Natural killer cell (primary cell): ENCODE results near the gene PPT1. TPM values are rescaled to one million over a fixed set of nuclear protein-coding genes. Genes with fewer than 3 reads are reported as not detected.

Experiments used
- ATAC-seq, 3 donors: fragments of 150-1000 bp in 2 of 3; fragments of 200-7000 bp in 1 of 3; cut with Tn5 transposase; 1 replicate in 1 of 3; 2 replicates in 2 of 3; pipeline ENCODE4 v1.10.0; 2021; ENCODE audit warnings: mild to moderate bottlenecking in 2 of 3, moderate library complexity in 2 of 3
- DNase-seq, 2 donors: peaks; one replicate each; pipeline versions ENCODE4 v3.0.0 to v3.0.0-alpha.2; 2013 to 2021; ENCODE audit warnings: mixed read lengths in 1 of 2
- H3K27ac ChIP-seq: one replicate; pipeline ENCODE4 v1.5.1; 2013; ENCODE audit warnings: mild to moderate bottlenecking, low read length
- H3K27me3 ChIP-seq: one replicate; pipeline ENCODE4 v1.6.1; 2013; ENCODE audit warnings: low read length; ENCODE audit not compliant: control insufficient read depth, insufficient read depth
- H3K36me3 ChIP-seq: one replicate; pipeline ENCODE4 v1.6.1; 2013; ENCODE audit warnings: low read length; ENCODE audit not compliant: control insufficient read depth, insufficient read depth
- H3K4me1 ChIP-seq: one replicate; pipeline ENCODE4 v1.6.1; 2013; ENCODE audit warnings: low read length; ENCODE audit not compliant: control insufficient read depth, insufficient read depth
- H3K4me3 ChIP-seq: one replicate; pipeline ENCODE4 v1.5.1; 2013; ENCODE audit warnings: low read length
- H3K9me3 ChIP-seq: one replicate; pipeline ENCODE4 v1.6.1; 2013; ENCODE audit warnings: low read length; ENCODE audit not compliant: control insufficient read depth, insufficient read depth
- H3K27ac Mint-ChIP-seq, 2 donors: one replicate each; pipeline ENCODE4 v1.8.0; 2022; ENCODE audit warnings: mild to moderate bottlenecking in 2 of 2, mixed read lengths in 2 of 2, moderate library complexity in 1 of 2
- H3K27me3 Mint-ChIP-seq, 2 donors: one replicate each; pipeline ENCODE4 v1.8.0; 2022; ENCODE audit warnings: low read depth in 2 of 2, mixed read lengths in 2 of 2
- H3K36me3 Mint-ChIP-seq: one replicate; pipeline ENCODE4 v1.8.0; 2022; ENCODE audit warnings: mixed read lengths
- H3K4me1 Mint-ChIP-seq, 2 donors: one replicate each; pipeline ENCODE4 v1.8.0; 2022; ENCODE audit warnings: mixed read lengths in 2 of 2
- H3K4me3 Mint-ChIP-seq: one replicate; pipeline ENCODE4 v1.8.0; 2022; ENCODE audit warnings: mild to moderate bottlenecking, moderate library complexity, mixed read lengths
- H3K9me3 Mint-ChIP-seq, 2 donors: one replicate each; pipeline ENCODE4 v1.8.0; 2022; ENCODE audit warnings: mixed read lengths in 2 of 2
- WGBS: methylation state at CpG from one replicate; pipeline ENCODE4 v1.1.7; 2013; ENCODE audit warnings: missing lambda C conversion rate; ENCODE audit not compliant: insufficient coverage; 5-methylcytosine and 5-hydroxymethylcytosine counted together
- intact Hi-C: fragments of 100-400 bp; cut with micrococcal nuclease; formaldehyde crosslinking; loops from one replicate; pipeline ENCODE4 v1.14.2; 2022
- total RNA-seq, 4 donors: library from RNA; stranded (reverse); fragments of 120-200 nt in 1 of 4; gene quantifications; one replicate each; pipeline versions ENCODE4 v1.2.3 to v1.2.4, GENCODE V29; 2013 to 2022
- TF ChIP-seq, protein P1 (sequence below): fragments of 200-600 bp; IDR thresholded peaks from one replicate; pipeline ENCODE4 v1.8.0; 2022; ENCODE audit warnings: antibody characterized with exemption

The PPT1 gene
- total RNA-seq, 3 donors from 2014 or later (not counting 1 experiment from before 2014, with no cell fraction given), result 24.9 to 34.5 (median 29.9) TPM

DNA sequence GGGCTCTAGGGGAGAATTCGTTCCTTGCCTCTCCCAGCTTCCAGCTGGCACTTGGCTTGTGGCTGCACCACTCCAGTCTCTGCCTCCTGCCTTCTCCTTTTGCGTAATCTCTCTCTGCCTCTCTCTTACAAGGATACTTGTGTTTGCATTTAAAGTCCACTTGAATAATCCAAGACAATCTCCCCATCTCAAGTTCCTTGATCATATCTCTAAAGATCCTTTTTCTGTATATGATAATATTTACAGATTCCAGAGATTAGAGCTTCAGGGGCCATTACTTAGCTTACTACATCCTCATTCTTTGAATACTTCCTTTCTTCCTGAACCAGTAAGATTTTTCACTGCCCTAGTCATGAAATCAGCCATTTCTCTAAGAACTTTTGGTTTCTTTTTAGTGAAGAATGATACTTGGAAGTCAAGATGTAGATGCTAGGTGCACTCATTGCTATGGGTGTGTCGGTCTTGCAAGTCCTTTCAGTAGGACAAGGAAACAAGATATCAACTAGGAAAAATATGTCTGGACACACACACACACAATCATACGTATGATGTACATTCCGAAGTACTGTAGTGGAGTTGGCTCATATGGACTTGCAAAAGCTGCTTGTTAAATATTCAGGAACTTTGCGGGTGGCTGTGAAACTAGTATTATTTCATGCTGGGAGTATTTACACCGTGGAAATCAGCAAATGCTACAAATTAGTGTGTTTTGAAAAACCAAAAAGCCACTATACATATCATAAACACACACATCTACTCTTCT, 43.3 kb upstream of the PPT1 start:
- intact Hi-C loops, result loop anchor here (10.0 kb wide), 1 partner anchor 524 kb away; the partner anchor contains the start of gene RIMS3
- H3K9me3 Mint-ChIP-seq, result no peaks in the 10 kb centered on the region

DNA sequence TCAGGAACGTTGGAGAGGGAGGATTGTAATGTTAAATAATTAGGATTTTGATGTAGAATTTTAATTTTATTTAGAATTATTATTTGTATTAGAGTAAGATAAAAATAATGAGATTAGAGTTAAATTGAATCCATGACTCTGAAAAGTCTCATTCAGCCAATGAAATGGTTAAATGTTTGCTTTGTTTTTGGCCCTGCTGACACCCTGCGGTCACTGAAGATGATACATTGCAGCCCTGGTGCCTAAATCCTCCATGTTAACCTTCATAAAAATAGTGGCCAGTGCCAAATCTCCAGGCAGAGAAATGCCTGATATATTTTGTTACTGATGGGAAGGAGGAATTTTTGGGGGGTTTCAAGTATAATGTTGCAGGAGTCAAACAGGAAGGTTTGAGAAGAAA, 36.8 kb upstream of the PPT1 start:
- intact Hi-C loops, result no loop called here
- 86% methylated on average over 2 of the region's 2 CpGs for WGBS
- H3K4me1 ChIP-seq, result no peaks in the 10 kb centered on the region
- ATAC-seq (no peak), DNase-seq (no peak)
- no peaks in the 10 kb centered on the region for H3K4me1 Mint-ChIP-seq
- H3K27ac ChIP-seq, result no peak overlapping the region
- no peaks in the 10 kb centered on the region for H3K36me3 Mint-ChIP-seq
- H3K36me3 ChIP-seq, result no peaks in the 10 kb centered on the region
- H3K9me3 Mint-ChIP-seq, result no peaks in the 10 kb centered on the region
- peaks cover 6 to 15% of the 10 kb centered on the region in 2 donors for H3K27me3 Mint-ChIP-seq
- H3K9me3 ChIP-seq, result no peaks in the 10 kb centered on the region
- TF ChIP-seq, protein P1, sequence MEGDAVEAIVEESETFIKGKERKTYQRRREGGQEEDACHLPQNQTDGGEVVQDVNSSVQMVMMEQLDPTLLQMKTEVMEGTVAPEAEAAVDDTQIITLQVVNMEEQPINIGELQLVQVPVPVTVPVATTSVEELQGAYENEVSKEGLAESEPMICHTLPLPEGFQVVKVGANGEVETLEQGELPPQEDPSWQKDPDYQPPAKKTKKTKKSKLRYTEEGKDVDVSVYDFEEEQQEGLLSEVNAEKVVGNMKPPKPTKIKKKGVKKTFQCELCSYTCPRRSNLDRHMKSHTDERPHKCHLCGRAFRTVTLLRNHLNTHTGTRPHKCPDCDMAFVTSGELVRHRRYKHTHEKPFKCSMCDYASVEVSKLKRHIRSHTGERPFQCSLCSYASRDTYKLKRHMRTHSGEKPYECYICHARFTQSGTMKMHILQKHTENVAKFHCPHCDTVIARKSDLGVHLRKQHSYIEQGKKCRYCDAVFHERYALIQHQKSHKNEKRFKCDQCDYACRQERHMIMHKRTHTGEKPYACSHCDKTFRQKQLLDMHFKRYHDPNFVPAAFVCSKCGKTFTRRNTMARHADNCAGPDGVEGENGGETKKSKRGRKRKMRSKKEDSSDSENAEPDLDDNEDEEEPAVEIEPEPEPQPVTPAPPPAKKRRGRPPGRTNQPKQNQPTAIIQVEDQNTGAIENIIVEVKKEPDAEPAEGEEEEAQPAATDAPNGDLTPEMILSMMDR, result no peak
- no peak overlapping the region for H3K27ac Mint-ChIP-seq
- no peaks in the 10 kb centered on the region for H3K27me3 ChIP-seq
- no peak overlapping the region for H3K4me3 Mint-ChIP-seq
- H3K4me3 ChIP-seq, result no peak overlapping the region

More for the DNA sequence above, 43.3 kb upstream of the PPT1 start:
- no peaks in the 10 kb centered on the region for H3K4me1 ChIP-seq
- no peak overlapping the region for H3K4me3 ChIP-seq
- no peaks in the 10 kb centered on the region for H3K36me3 ChIP-seq
- Mint-ChIP-seq H3K36me3 (no peaks in the 10 kb centered on the region), H3K4me1 (peaks cover 4 to 6% of the 10 kb centered on the region in 2 donors), H3K4me3 (no peak overlapping the region), H3K27me3 (peaks cover 23 to 27% of the 10 kb centered on the region in 2 donors), H3K27ac (no peak overlapping the region)
- ATAC-seq, result no peak
- 91% methylated on average over 3 of the region's 7 CpGs for WGBS
- H3K27ac ChIP-seq, result no peak overlapping the region
- no peaks in the 10 kb centered on the region for H3K9me3 ChIP-seq
- TF ChIP-seq, protein P1, result no peak
- DNase-seq, result no peak
- peaks cover 2% of the 10 kb centered on the region for H3K27me3 ChIP-seq

DNA sequence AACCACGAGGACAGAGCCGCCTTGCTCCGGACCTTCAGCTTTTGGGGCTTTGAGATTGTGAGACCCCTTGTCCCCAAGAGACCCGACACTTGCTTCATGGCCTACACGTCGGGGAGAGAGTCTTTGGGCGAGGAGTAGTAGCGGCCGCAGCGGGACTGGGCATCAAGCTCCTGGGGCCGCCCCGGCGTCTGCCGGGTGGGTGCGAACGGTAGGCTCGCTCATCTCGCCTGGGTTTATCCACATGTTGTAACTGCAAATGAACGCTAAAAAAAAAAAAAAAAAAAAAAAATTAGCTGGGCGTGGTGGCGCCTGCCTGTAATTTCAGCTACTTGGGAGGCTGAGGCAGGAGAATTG, 36.2 kb upstream of the PPT1 start:
- Histone ChIP-seq H3K36me3 (no peaks in the 10 kb centered on the region), H3K27ac (no peak overlapping the region), H3K9me3 (no peaks in the 10 kb centered on the region), H3K4me1 (no peaks in the 10 kb centered on the region), H3K27me3 (no peaks in the 10 kb centered on the region), H3K4me3 (no peak overlapping the region)
- DNase-seq (no peak), ATAC-seq (no peak)
- Mint-ChIP-seq H3K27me3 (peaks cover 8 to 15% of the 10 kb centered on the region in 2 donors), H3K9me3 (no peaks in the 10 kb centered on the region), H3K27ac (no peak overlapping the region), H3K4me1 (no peaks in the 10 kb centered on the region), H3K4me3 (no peak overlapping the region), H3K36me3 (no peaks in the 10 kb centered on the region)
- TF ChIP-seq, protein P1, result no peak
- WGBS, result 90% methylated on average over 21 of the region's 21 CpGs
- intact Hi-C loops, result no loop called here
